Gastroesophageal sphincter (tissue), 4 donors: ENCODE data around the gene HOXA11. TPM values are rescaled to one million over a fixed set of nuclear protein-coding genes. Genes with fewer than 3 reads are reported as not detected.

ENCODE experiments used
- ATAC-seq: fragments of 150-250 bp; one replicate; pipeline ENCODE4 v1.9.1; 2016; ENCODE audit warnings: mild to moderate bottlenecking, moderate library complexity
- H3K27ac ChIP-seq, 4 donors: fragments of 200-600 bp; sonication (generic) in 3 of 4; 1 replicate in 3 of 4; 2 replicates in 1 of 4; pipeline ENCODE4 v1.5.1; 2016 to 2019
- H3K27me3 ChIP-seq: fragments of 200-600 bp; sonication (generic); one replicate; pipeline ENCODE4 v1.5.1; 2019
- H3K36me3 ChIP-seq, 2 donors: fragments of 200-600 bp; sonication (generic); one replicate each; pipeline ENCODE4 v1.5.1; 2019; ENCODE audit warnings: control low read depth in 1 of 2
- H3K4me1 ChIP-seq, 3 donors: fragments of 200-600 bp; sonication (generic); 1 replicate in 2 of 3; 2 replicates in 1 of 3; pipeline ENCODE4 v1.5.1; 2016 to 2019; ENCODE audit warnings: control low read depth in 2 of 3
- H3K4me3 ChIP-seq, 2 donors: fragments of 200-600 bp; sonication (generic); one replicate each; pipeline ENCODE4 v1.5.1; 2019; ENCODE audit warnings: mild to moderate bottlenecking in 1 of 2, moderate library complexity in 1 of 2
- H3K9me3 ChIP-seq, 3 donors: fragments of 200-600 bp; sonication (generic); one replicate each; pipeline ENCODE4 v1.5.1; 2017 to 2019; ENCODE audit warnings: control low read depth in 2 of 3
- CTCF ChIP-seq, 4 experiments: fragments of 200-600 bp in 2 of 4; fragments of 450-650 bp in 2 of 4; sonication (generic) in 1 of 4; IDR thresholded peaks; one replicate each; pipeline ENCODE4 v1.5.1; 2017 to 2019; ENCODE audit warnings: antibody characterized with exemption in 4 of 4, mild to moderate bottlenecking in 2 of 4, moderate library complexity in 2 of 4
- EP300 ChIP-seq: sonication (generic); formaldehyde crosslinking; IDR thresholded peaks from one replicate; pipeline ENCODE4 v1.6.1; 2017; ENCODE audit warnings: antibody characterized with exemption, mild to moderate bottlenecking
- POLR2A ChIP-seq, 2 donors: fragments of 450-650 bp; IDR thresholded peaks; one replicate each; pipeline ENCODE4 v1.6.1; 2017; ENCODE audit warnings: antibody characterized with exemption in 2 of 2, mild to moderate bottlenecking in 2 of 2, moderate library complexity in 1 of 2
- POLR2AphosphoS5 ChIP-seq: sonication (generic); formaldehyde crosslinking; IDR thresholded peaks from one replicate; pipeline ENCODE4 v1.6.1; 2017; ENCODE audit warnings: antibody characterized with exemption
- WGBS, 2 donors: methylation state at CpG; one replicate each; pipeline ENCODE4 v1.1.5; 2018; ENCODE audit warnings: low coverage in 1 of 2; 5-methylcytosine and 5-hydroxymethylcytosine counted together
- total RNA-seq, 4 donors: library from RNA; depleted of rRNA; stranded (reverse); fragments of >200 nt; gene quantifications; one replicate each; pipeline ENCODE4 v1.1.0, GENCODE V29; 2016

The HOXA11 gene
- total RNA-seq, 4 donors from 2014 or later, result 0.12 TPM; not detected in 3

- no peak for ATAC-seq
- 17% methylated on average over 2 of the region's 10 CpGs; no CpG with 5 or more reads in 1 of the 2 donors for WGBS, 2 donors
Measured at GRCh38 chr7:27154369-27154768, 30.7 kb downstream of the HOXA11 start.

GRCh38 chr7:27153526-27153925 lies 31.5 kb downstream of the HOXA11 start:
- WGBS, 2 donors, result 63% methylated on average over 3 of the region's 3 CpGs; no CpG with 5 or more reads in 1 of the 2 donors
- H3K36me3 ChIP-seq, result no peaks in the 10 kb centered on the region
- H3K4me1 ChIP-seq, result peaks cover 0 to 61% (median 20%) of the 10 kb centered on the region in 3 donors
- TF ChIP-seq POLR2AphosphoS5, result no peak
- no peak for TF ChIP-seq CTCF (IDR thresholded peaks at IDR 0.05)
- TF ChIP-seq EP300, result no peak
- TF ChIP-seq POLR2A (IDR thresholded peaks at IDR 0.05), result no peak
- no peak for ATAC-seq
- H3K27me3 ChIP-seq, result peaks cover 86% of the 10 kb centered on the region
- H3K9me3 ChIP-seq, result no peaks in the 10 kb centered on the region
- H3K4me3 ChIP-seq, result no peak overlapping the region
- H3K27ac ChIP-seq, result no peak overlapping the region

More at GRCh38 chr7:27154369-27154768, 30.7 kb downstream of the HOXA11 start:
- Histone ChIP-seq H3K27me3 (peaks cover 87% of the 10 kb centered on the region), H3K4me1 (peaks cover 0 to 60% (median 20%) of the 10 kb centered on the region in 3 donors), H3K36me3 (no peaks in the 10 kb centered on the region), H3K27ac (no peak overlapping the region), H3K4me3 (no peak overlapping the region), H3K9me3 (no peaks in the 10 kb centered on the region)
- TF ChIP-seq POLR2AphosphoS5, result no peak
- TF ChIP-seq POLR2A (IDR thresholded peaks at IDR 0.05), result no peak
- TF ChIP-seq CTCF (IDR thresholded peaks at IDR 0.05), result no peak
- no peak for TF ChIP-seq EP300

GRCh38 chr7:27152816-27153442 lies 32.1 kb downstream of the HOXA11 start:
- H3K4me1 ChIP-seq, result peaks cover 0 to 67% (median 20%) of the 10 kb centered on the region in 3 donors
- peak overlapping the region in 1 of 2 donors; percentile 47 for H3K4me3 ChIP-seq
- 64 to 71% methylated on average over 3 to 5 of the region's 22 CpGs for WGBS, 2 donors
- TF ChIP-seq EP300, result no peak
- H3K27ac ChIP-seq, result peak overlapping the region in 2 of 4 donors; percentile 27 to 65
- H3K36me3 ChIP-seq, result no peaks in the 10 kb centered on the region
- no peak for ATAC-seq
- peaks cover 86% of the 10 kb centered on the region for H3K27me3 ChIP-seq
- H3K9me3 ChIP-seq, result no peaks in the 10 kb centered on the region

- 21 to 29% methylated on average over 8 to 23 of the region's 53 CpGs for WGBS, 2 donors
- TF ChIP-seq POLR2AphosphoS5 (peak; percentile 79), CTCF (IDR thresholded peaks at IDR 0.05) (no peak)
Measured at GRCh38 chr7:27151931-27152815, 32.9 kb downstream of the HOXA11 start, which contains the start of gene HOXA3. TSS of gene HOXA3 (minus strand) at chr7:27152583. CDS start at chr7:27110640, 41,943 bp downstream.

GRCh38 chr7:27151341-27151930 lies 33.6 kb downstream of the HOXA11 start:
- H3K4me3 ChIP-seq, result peak overlapping the region; percentile 2 to 47
- ATAC-seq, result no peak
- peaks cover 80% of the 10 kb centered on the region for H3K27me3 ChIP-seq
- no peaks in the 10 kb centered on the region for H3K9me3 ChIP-seq
- 15% methylated on average over 11 to 18 of the region's 27 CpGs for WGBS, 2 donors
- no peaks in the 10 kb centered on the region for H3K36me3 ChIP-seq
- TF ChIP-seq EP300, result no peak
- no peak for TF ChIP-seq CTCF (IDR thresholded peaks at IDR 0.05)
- H3K4me1 ChIP-seq, result peaks cover 0 to 62% (median 20%) of the 10 kb centered on the region in 3 donors
- H3K27ac ChIP-seq, result peak overlapping the region in 2 of 4 donors; percentile 29 to 65

More at GRCh38 chr7:27151931-27152815, 32.9 kb downstream of the HOXA11 start, which contains the start of gene HOXA3:
- Histone ChIP-seq H3K4me3 (peak within 1 kb of the TSS in 1 of 2 donors; percentile 47), H3K27me3 (peaks cover 86% of the 10 kb centered on the region), H3K36me3 (no peaks in the 10 kb centered on the region), H3K27ac (peak within 1 kb of the TSS in 2 of 4 donors; percentile 29 to 65), H3K4me1 (peaks cover 0 to 69% (median 20%) of the 10 kb centered on the region in 3 donors), H3K9me3 (no peaks in the 10 kb centered on the region)
- no peak for ATAC-seq
